K562 (cell line): Measurements from ENCODE around the gene SAE1. TPM values are rescaled to one million over a fixed set of nuclear protein-coding genes. Genes with fewer than 3 reads are reported as not detected.

Source experiments
- DPF2 ChIP-seq: fragments of 450-650 bp; IDR thresholded peaks from 2 replicates; pipeline ENCODE4 v1.6.1; 2016
- ELK1 ChIP-seq: sonication (generic); formaldehyde crosslinking; IDR thresholded peaks from 2 replicates; pipeline ENCODE4 v1.8.1; 2022; ENCODE audit warnings: missing genetic modification reagents
- HMG20B ChIP-seq: fragments of 250-450 bp; sonication (Bioruptor Pico); IDR thresholded peaks from 2 replicates; pipeline ENCODE4 v1.5.0; 2021; ENCODE audit warnings: mild to moderate bottlenecking
- HMGXB4 ChIP-seq: sonication (generic); formaldehyde crosslinking; IDR thresholded peaks from 2 replicates; pipeline ENCODE4 v1.8.1; 2023; ENCODE audit warnings: mild to moderate bottlenecking, missing genetic modification reagents
- MCM5 ChIP-seq: fragments of 450-650 bp; IDR thresholded peaks from 2 replicates; pipeline ENCODE4 v1.6.1; 2016; ENCODE audit warnings: low read depth
- MTF1 ChIP-seq: fragments of 250-450 bp; sonication (Bioruptor Pico); IDR thresholded peaks from 2 replicates; pipeline ENCODE4 v1.9.0; 2021; ENCODE audit warnings: moderate library complexity, mild to moderate bottlenecking, inconsistent platforms, borderline replicate concordance
- PHF21A ChIP-seq: fragments of 450-650 bp; IDR thresholded peaks from 2 replicates; pipeline ENCODE4 v1.6.1; 2017; ENCODE audit warnings: low read depth, borderline replicate concordance
- POLR2B ChIP-seq: fragments of 450-650 bp; IDR thresholded peaks from 2 replicates; pipeline ENCODE4 v1.6.1; 2018; ENCODE audit warnings: low read depth; ENCODE audit not compliant: partially characterized antibody
- SRSF3 ChIP-seq: fragments of 200-400 bp; formaldehyde crosslinking; IDR thresholded peaks from 2 replicates; pipeline ENCODE4 v1.6.1; 2016; ENCODE audit warnings: mild to moderate bottlenecking, low read length, moderate library complexity; ENCODE audit not compliant: insufficient read depth
- TRIM28 ChIP-seq: fragments of 450-650 bp; IDR thresholded peaks from 2 replicates; pipeline ENCODE4 v1.6.1; 2017
- ZBTB1 ChIP-seq: sonication (generic); formaldehyde crosslinking; IDR thresholded peaks from 2 replicates; pipeline ENCODE4 v1.8.1; 2023; ENCODE audit warnings: missing genetic modification reagents, low read depth, mild to moderate bottlenecking, borderline replicate concordance
- ZC3H11A ChIP-seq: IDR thresholded peaks from 2 replicates; pipeline ENCODE4 v1.6.1; 2012; ENCODE audit warnings: low read depth, low read length, improper control_type of control experiment
- ZNF224 ChIP-seq: sonication (generic); formaldehyde crosslinking; IDR thresholded peaks from 2 replicates; pipeline ENCODE4 v1.8.0; 2022; ENCODE audit warnings: mild to moderate bottlenecking, missing genetic modification reagents
- ZNF407 ChIP-seq: fragments of 450-650 bp; IDR thresholded peaks from 2 replicates; pipeline ENCODE4 v1.6.1; 2016; ENCODE audit warnings: low read depth
- ZNF76 ChIP-seq: fragments of 250-450 bp; sonication (Bioruptor Pico); IDR thresholded peaks from 2 replicates; pipeline ENCODE4 v1.4.0; 2020; ENCODE audit warnings: mild to moderate bottlenecking, moderate library complexity, borderline replicate concordance
- polyA plus RNA-seq, 8 experiments: library from polyadenylated mRNA; depleted of rRNA in 4 of 8; stranded (reverse) in 5 of 8; unstranded in 3 of 8; fragments of >200 nt; fragmentation: Nextera tagmentation in 2 of 8; fragmentation: Illumina TruSeq in 1 of 8; extraction: Ambion mirVana in 2 of 8; extraction: Trizol in 1 of 8; gene quantifications; 2 replicates each; pipeline versions ENCODE4 v1.2.1 to v1.2.3, GENCODE V29; 2011 to 2014; ENCODE audit warnings: inconsistent platforms in 1 of 8, missing spikeins in 1 of 8
- total RNA-seq, 7 experiments: library from RNA; depleted of rRNA in 6 of 7; stranded (reverse); fragments of >200 nt in 6 of 7; fragmentation: Illumina TruSeq in 2 of 7; extraction: Trizol in 2 of 7; gene quantifications; 2 replicates each; pipeline versions ENCODE4 v1.2.1 to v1.2.3, GENCODE V29; 2011 to 2021; ENCODE audit warnings: low replicate concordance in 1 of 7

SAE1 gene
- total and polyA plus RNA-seq, 9 of the 15 experiments (the other 6 are each of a cell fraction or from before 2014, with no cell fraction given), result 82.8 to 299 (median 217) TPM

GRCh38 chr19:47226426-47227351, 96.1 kb downstream of the SAE1 start (continued):
- TF ChIP-seq MTF1 (CRISPR knock-in tag), result no peak
- TF ChIP-seq ELK1 (CRISPR knock-in tag), result no peak
- TF ChIP-seq DPF2, result peak; percentile 38; the same call in 1 of the 2 replicates
- peak; percentile 90; the same call in 1 of the 2 replicates for TF ChIP-seq HMG20B (CRISPR knock-in tag)
- no peak for TF ChIP-seq HMGXB4
- TF ChIP-seq PHF21A, result no peak
- no peak for TF ChIP-seq ZC3H11A
- no peak for TF ChIP-seq TRIM28
- no peak for TF ChIP-seq MCM5
- TF ChIP-seq ZNF224, result no peak
- TF ChIP-seq SRSF3, result peak; percentile 90; the same call in 1 of the 2 replicates
- TF ChIP-seq ZNF407, result no peak
- TF ChIP-seq ZNF76 (CRISPR knock-in tag), result peak; percentile 69
- peak; percentile 91; the same call in 1 of the 2 replicates for TF ChIP-seq ZBTB1 (CRISPR knock-in tag)
- peak; percentile 92 for TF ChIP-seq POLR2B
